ENCODE results near the gene LEMD1.

DNA sequence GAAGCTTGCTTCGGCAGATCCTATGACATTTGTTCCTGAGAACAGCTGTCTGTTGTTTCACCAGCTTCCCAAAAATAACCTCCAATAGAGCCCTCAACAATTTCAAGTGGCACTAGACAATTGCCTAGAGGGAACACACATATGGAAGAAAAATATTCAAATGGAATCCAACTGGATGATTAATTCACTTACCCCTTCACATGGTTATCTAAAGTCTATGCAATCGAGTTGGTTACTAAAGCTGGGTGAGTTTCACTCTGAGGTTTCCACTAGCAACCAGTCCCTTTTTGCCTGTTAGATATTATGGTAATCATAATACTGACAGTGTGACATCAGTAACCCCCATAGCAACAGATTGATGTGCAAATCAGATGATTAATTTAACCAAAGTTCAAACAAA lies at the start of gene LEMD1:
- TF ChIP-seq, protein P1, sequence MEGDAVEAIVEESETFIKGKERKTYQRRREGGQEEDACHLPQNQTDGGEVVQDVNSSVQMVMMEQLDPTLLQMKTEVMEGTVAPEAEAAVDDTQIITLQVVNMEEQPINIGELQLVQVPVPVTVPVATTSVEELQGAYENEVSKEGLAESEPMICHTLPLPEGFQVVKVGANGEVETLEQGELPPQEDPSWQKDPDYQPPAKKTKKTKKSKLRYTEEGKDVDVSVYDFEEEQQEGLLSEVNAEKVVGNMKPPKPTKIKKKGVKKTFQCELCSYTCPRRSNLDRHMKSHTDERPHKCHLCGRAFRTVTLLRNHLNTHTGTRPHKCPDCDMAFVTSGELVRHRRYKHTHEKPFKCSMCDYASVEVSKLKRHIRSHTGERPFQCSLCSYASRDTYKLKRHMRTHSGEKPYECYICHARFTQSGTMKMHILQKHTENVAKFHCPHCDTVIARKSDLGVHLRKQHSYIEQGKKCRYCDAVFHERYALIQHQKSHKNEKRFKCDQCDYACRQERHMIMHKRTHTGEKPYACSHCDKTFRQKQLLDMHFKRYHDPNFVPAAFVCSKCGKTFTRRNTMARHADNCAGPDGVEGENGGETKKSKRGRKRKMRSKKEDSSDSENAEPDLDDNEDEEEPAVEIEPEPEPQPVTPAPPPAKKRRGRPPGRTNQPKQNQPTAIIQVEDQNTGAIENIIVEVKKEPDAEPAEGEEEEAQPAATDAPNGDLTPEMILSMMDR (IDR thresholded peaks at IDR 0.05; ENCODE audit: insufficient read depth, low read length, poor library complexity, severe bottlenecking) = no peak
- no peak for TF ChIP-seq EZH2phosphoT487 (conservative IDR thresholded peaks at IDR 0.05; ENCODE audit: low read length)
